Loucy (cell line): ENCODE results near the gene CETP.

ENCODE experiments used
- CTCF ChIP-seq: fragments of 200-600 bp; sonication (generic); conservative IDR thresholded peaks from 2 replicates; pipeline ENCODE4 v1.5.1; 2014; ENCODE audit warnings: mild to moderate bottlenecking, antibody characterized with exemption, low read length
- EZH2phosphoT487 ChIP-seq: fragments of 200-600 bp; IDR thresholded peaks from 2 replicates; pipeline ENCODE4 v1.6.1; 2018; ENCODE audit warnings: antibody characterized with exemption, mild to moderate bottlenecking, moderate library complexity, borderline replicate concordance

- TF ChIP-seq CTCF, result no peak
- TF ChIP-seq EZH2phosphoT487, result no peak
Measured at GRCh38 chr16:56986361-56986760, 24.6 kb downstream of the CETP start.
